ENCODE results near the gene CCSER1. TPM values are rescaled to one million over a fixed set of nuclear protein-coding genes. Genes with fewer than 3 reads are reported as not detected.

Gene CCSER1
- total and polyA plus RNA-seq, 2 experiments from 2014 or later = 5.2 to 23.4 TPM

DNA sequence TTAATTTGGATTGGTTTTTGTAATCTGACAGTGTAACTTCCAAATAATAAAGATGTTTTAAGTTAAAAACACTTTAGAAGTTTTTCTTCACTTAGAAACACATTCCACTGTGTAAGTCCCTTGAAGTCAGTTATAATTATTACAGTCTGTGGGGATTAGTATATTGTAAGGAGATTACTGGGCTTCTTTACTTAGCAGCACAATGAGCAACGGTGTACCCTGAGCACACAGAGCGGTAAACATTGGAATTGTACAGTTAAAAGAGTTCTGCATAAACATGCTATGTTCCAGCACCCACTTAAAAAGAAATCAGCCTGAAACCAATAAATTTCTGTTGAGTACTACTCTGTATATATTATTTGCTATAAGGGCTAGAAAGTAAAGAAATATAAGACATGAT lies 44.3 kb downstream of the CCSER1 start:
- Histone ChIP-seq H4K20me1 (ENCODE audit: insufficient read depth, poor library complexity, severe bottlenecking) (no peaks in the 10 kb centered on the region), H3K79me2 (peaks cover 4% of the 10 kb centered on the region), H3K27ac (no peak overlapping the region), H3K4me1 (ENCODE audit: insufficient read depth) (peaks cover 22% of the 10 kb centered on the region), H3K27me3 (no peaks in the 10 kb centered on the region), H3K9me2 (replicated peaks; ENCODE audit: insufficient read depth) (no peaks in the 10 kb centered on the region), H3K36me3 (replicated peaks; ENCODE audit: insufficient read depth, low read depth) (no peaks in the 10 kb centered on the region), H3K9me3 (ENCODE audit: low read depth) (no peaks in the 10 kb centered on the region), H2AFZ (no peak overlapping the region), H3K4me2 (no peak overlapping the region), H3K4me3 (no peak overlapping the region)
- TF ChIP-seq EZH2phosphoT487 (IDR thresholded peaks at IDR 0.05; ENCODE audit: low read depth, severe bottlenecking, unreplicated experiment) = no peak
- DNase-seq (ENCODE audit: low spot score) = no peak
- WGBS (ENCODE audit: low lambda C conversion rate, missing lambda C conversion rate) = 41% methylated on average over 2 of the region's 2 CpGs

DNA sequence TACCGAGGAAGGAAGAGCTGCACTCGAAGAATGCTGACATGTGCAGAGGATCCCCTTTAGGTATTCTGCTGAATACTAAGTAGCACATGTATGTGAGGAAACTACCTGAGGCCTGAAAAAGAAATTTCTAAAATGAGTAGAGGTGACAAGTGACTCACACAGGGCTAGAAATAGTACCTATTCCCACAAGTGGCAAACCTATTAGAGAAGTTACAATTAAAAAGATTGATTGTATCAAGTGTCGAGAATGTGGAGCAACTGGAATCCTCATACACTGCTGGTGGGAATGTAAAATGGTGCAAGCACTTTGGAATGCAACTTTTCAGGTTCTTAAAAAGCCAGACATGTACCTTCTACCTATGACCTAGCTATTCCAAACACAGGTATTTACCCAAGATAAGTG lies 47.4 kb downstream of the CCSER1 start:
- Histone ChIP-seq H3K36me3 (replicated peaks; ENCODE audit: insufficient read depth, low read depth) (no peaks in the 10 kb centered on the region), H3K9me2 (replicated peaks; ENCODE audit: insufficient read depth) (no peaks in the 10 kb centered on the region), H3K4me3 (no peak overlapping the region), H4K20me1 (ENCODE audit: insufficient read depth, poor library complexity, severe bottlenecking) (no peaks in the 10 kb centered on the region), H2AFZ (no peak overlapping the region), H3K9me3 (ENCODE audit: low read depth) (no peaks in the 10 kb centered on the region), H3K4me1 (ENCODE audit: insufficient read depth) (peaks cover 22% of the 10 kb centered on the region), H3K27ac (peak overlapping the region; percentile 73), H3K27me3 (no peaks in the 10 kb centered on the region), H3K4me2 (peak overlapping the region; percentile 59), H3K79me2 (peaks cover 4% of the 10 kb centered on the region)
- TF ChIP-seq CTCF (IDR thresholded peaks at IDR 0.05; ENCODE audit: poor library complexity) (no peak), EZH2phosphoT487 (IDR thresholded peaks at IDR 0.05; ENCODE audit: low read depth, severe bottlenecking, unreplicated experiment) (no peak), EZH2 (IDR thresholded peaks at IDR 0.05; ENCODE audit: borderline replicate concordance) (no peak)
- DNase-seq (ENCODE audit: low spot score) = peak; percentile 45
- WGBS (ENCODE audit: low lambda C conversion rate, missing lambda C conversion rate) = 61% methylated on average over 3 of the region's 3 CpGs

GRCh38 chr4:90181644-90182043 lies 54.5 kb downstream of the CCSER1 start:
- Histone ChIP-seq H3K27ac (peak overlapping the region; percentile 28), H2AFZ (no peak overlapping the region), H3K4me3 (no peak overlapping the region), H3K36me3 (replicated peaks; ENCODE audit: insufficient read depth, low read depth) (no peaks in the 10 kb centered on the region), H3K4me1 (ENCODE audit: insufficient read depth) (peaks cover 5% of the 10 kb centered on the region), H3K79me2 (no peaks in the 10 kb centered on the region), H3K4me2 (no peak overlapping the region), H4K20me1 (ENCODE audit: insufficient read depth, poor library complexity, severe bottlenecking) (no peaks in the 10 kb centered on the region), H3K9me3 (ENCODE audit: low read depth) (no peaks in the 10 kb centered on the region), H3K27me3 (no peaks in the 10 kb centered on the region), H3K9me2 (replicated peaks; ENCODE audit: insufficient read depth) (no peaks in the 10 kb centered on the region)
- peak; percentile 44 for DNase-seq (ENCODE audit: low spot score)
- TF ChIP-seq EZH2phosphoT487 (IDR thresholded peaks at IDR 0.05; ENCODE audit: low read depth, severe bottlenecking, unreplicated experiment) (no peak), EZH2 (IDR thresholded peaks at IDR 0.05; ENCODE audit: borderline replicate concordance) (no peak), CTCF (IDR thresholded peaks at IDR 0.05; ENCODE audit: poor library complexity) (no peak)
- WGBS (ENCODE audit: low lambda C conversion rate, missing lambda C conversion rate) = 68% methylated on average over 1 of the region's 1 CpG

- H3K4me1 ChIP-seq (ENCODE audit: insufficient read depth) = peaks cover 5% of the 10 kb centered on the region
- H4K20me1 ChIP-seq (ENCODE audit: insufficient read depth, poor library complexity, severe bottlenecking) = no peaks in the 10 kb centered on the region
- no peak for DNase-seq (ENCODE audit: low spot score)
- H3K27ac ChIP-seq = no peak overlapping the region
- H3K9me2 ChIP-seq (replicated peaks; ENCODE audit: insufficient read depth) = no peaks in the 10 kb centered on the region
- WGBS (ENCODE audit: low lambda C conversion rate, missing lambda C conversion rate) = 52% methylated on average over 3 of the region's 3 CpGs
- TF ChIP-seq CTCF (IDR thresholded peaks at IDR 0.05; ENCODE audit: poor library complexity) (no peak), EZH2 (IDR thresholded peaks at IDR 0.05; ENCODE audit: borderline replicate concordance) (no peak), EZH2phosphoT487 (IDR thresholded peaks at IDR 0.05; ENCODE audit: low read depth, severe bottlenecking, unreplicated experiment) (no peak)
- no peak overlapping the region for H3K4me3 ChIP-seq
- H3K79me2 ChIP-seq = no peaks in the 10 kb centered on the region
- no peak overlapping the region for H2AFZ ChIP-seq
- no peaks in the 10 kb centered on the region for H3K36me3 ChIP-seq (replicated peaks; ENCODE audit: insufficient read depth, low read depth)
- H3K27me3 ChIP-seq = no peaks in the 10 kb centered on the region
- peak overlapping the region; percentile 4 for H3K4me2 ChIP-seq
- no peaks in the 10 kb centered on the region for H3K9me3 ChIP-seq (ENCODE audit: low read depth)
Observed at GRCh38 chr4:90183254-90183653, 56.1 kb downstream of the CCSER1 start.

Measured in hepatocyte (in vitro differentiated cells).